ENCODE measurements around the gene PRSS2. TPM values are rescaled to one million over a fixed set of nuclear protein-coding genes. Genes with fewer than 3 reads are reported as not detected.

PRSS2 gene
- total RNA-seq, 1 experiment from 2014 or later: not detected

DNA sequence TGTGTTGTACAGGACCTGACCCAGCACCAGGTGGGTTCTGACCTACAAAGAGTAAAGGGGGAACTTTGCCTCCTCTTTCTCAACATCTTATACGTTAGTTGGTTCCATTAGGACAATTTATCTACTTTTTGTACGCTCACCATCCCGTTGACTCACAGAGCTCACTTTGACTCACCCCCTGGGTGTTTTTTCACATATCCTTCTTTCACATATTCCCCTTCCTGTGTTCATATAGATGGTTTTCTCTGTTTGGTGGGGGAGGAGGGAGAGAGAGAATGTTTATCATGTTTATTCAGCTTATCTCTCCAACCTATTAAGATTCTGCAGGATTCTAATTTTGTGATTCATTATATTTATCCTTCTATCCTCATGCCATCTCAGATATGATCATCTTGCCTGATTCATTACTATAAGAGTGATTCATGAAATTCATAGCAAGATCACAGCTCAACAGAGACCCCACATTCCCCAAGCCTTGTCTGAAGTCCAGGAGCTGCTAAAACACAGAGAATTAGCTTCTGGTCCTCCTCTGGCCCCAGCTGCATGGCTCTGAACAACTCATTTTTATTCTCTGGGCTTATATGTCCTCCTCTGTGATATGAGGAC lies 37.2 kb downstream of the PRSS2 start:
- in situ Hi-C loops (cut with HindIII; ENCODE audit: low pct_unique_long_range_greater_than_20kb, low sequenced_read_pairs): loop anchor here (25.0 kb wide), 1 partner anchor 446 kb away; no protein-coding TSS in a partner anchor

GRCh38 chr7:142808461-142808801 lies 37.7 kb downstream of the PRSS2 start:
- DNase-seq (ENCODE audit: low read depth, low spot score): no peak
- in situ Hi-C loops (cut with HindIII; ENCODE audit: low pct_unique_long_range_greater_than_20kb, low sequenced_read_pairs): loop anchor here (25.0 kb wide), 1 partner anchor 446 kb away; no protein-coding TSS in a partner anchor

More for the DNA sequence above, 37.2 kb downstream of the PRSS2 start:
- no peak for DNase-seq (ENCODE audit: low read depth, low spot score)

GRCh38 chr7:142808802-142809583 lies 38.2 kb downstream of the PRSS2 start:
- DNase-seq (ENCODE audit: low read depth, low spot score): no peak
- in situ Hi-C loops (cut with HindIII; ENCODE audit: low pct_unique_long_range_greater_than_20kb, low sequenced_read_pairs): loop anchor here (25.0 kb wide), 1 partner anchor 447 kb away; no protein-coding TSS in a partner anchor

- no peak for DNase-seq (ENCODE audit: low read depth, low spot score)
- in situ Hi-C loops (cut with HindIII; ENCODE audit: low pct_unique_long_range_greater_than_20kb, low sequenced_read_pairs): loop anchor here (25.0 kb wide), 1 partner anchor 447 kb away; no protein-coding TSS in a partner anchor
These were observed 38.9 kb downstream of the PRSS2 start for GRCh38 chr7:142809671-142810070.

GRCh38 chr7:142811154-142811737 lies 40.5 kb downstream of the PRSS2 start:
- peak; percentile 85 for DNase-seq (ENCODE audit: low read depth, low spot score)
- in situ Hi-C loops (cut with HindIII; ENCODE audit: low pct_unique_long_range_greater_than_20kb, low sequenced_read_pairs): loop anchor here (25.0 kb wide), 1 partner anchor 449 kb away; no protein-coding TSS in a partner anchor

- in situ Hi-C loops (cut with HindIII; ENCODE audit: low pct_unique_long_range_greater_than_20kb, low sequenced_read_pairs): loop anchor here (25.0 kb wide), 1 partner anchor 450 kb away; no protein-coding TSS in a partner anchor
- no peak for DNase-seq (ENCODE audit: low read depth, low spot score)
These were observed 41.9 kb downstream of the PRSS2 start for GRCh38 chr7:142812437-142813215.

DNA sequence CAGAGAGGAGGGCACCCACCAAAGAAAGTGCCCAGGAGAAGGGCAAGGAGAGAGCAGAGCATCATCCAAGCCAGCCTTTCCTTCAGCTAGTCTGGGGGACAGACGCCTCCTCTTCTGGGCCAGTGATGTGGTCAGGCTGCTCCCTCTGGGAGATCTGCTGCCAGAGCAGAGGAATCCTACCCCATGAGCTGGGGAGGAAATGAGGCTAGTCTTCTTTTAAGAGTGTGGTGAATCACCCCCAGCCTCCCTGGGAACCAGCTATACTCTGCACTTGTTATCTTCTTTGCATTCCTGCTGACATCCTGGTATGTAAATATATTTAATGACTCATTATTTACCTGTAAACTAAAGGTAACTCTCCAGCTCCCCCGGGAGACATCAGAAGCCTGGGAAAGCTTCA lies 42.5 kb downstream of the PRSS2 start:
- in situ Hi-C loops (cut with HindIII; ENCODE audit: low pct_unique_long_range_greater_than_20kb, low sequenced_read_pairs): loop anchor here (25.0 kb wide), 1 partner anchor 451 kb away; no protein-coding TSS in a partner anchor
- no peak for DNase-seq (ENCODE audit: low read depth, low spot score)

DNA sequence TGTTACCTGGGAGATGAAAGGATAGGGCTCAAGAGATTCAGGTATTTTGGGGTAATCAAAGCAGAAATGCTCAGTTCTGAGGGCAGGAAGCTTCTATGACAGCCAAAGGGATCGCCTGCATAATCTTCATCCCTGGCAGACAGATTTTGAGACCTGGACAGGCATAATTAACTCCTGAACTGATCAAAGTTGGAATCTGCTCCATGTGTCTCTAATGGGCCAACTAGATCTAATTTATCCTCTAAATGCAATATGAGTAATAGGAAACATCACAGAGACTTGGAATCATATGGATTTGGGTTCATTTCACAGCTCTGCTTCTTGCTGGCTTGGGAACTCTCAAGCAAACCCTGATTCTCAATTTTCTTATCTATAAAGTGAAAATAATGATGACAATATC lies 42.9 kb downstream of the PRSS2 start:
- no peak for DNase-seq (ENCODE audit: low read depth, low spot score)
- in situ Hi-C loops (cut with HindIII; ENCODE audit: low pct_unique_long_range_greater_than_20kb, low sequenced_read_pairs): loop anchor here (25.0 kb wide), 1 partner anchor 451 kb away; no protein-coding TSS in a partner anchor

DNA sequence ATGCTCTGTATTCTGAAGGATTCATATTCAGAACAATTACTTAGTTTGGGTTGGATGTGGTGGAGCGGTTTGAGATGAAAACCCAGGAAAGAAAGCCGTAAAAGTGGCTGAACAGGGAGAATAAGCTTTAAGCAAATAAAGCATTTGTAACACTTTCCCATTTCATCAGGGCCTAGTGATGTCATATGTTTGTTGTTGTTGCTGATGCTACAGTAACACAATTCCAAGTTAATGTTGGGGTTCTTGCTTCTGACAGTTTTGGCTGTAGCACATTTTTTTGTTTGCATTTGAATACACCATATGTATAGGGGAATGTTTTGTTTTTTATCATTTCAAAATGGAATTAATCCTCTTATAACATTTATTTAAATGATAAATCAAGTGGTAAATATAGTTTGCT lies 43.7 kb downstream of the PRSS2 start:
- in situ Hi-C loops (cut with HindIII; ENCODE audit: low pct_unique_long_range_greater_than_20kb, low sequenced_read_pairs): loop anchor here (25.0 kb wide), 1 partner anchor 452 kb away; no protein-coding TSS in a partner anchor
- no peak for DNase-seq (ENCODE audit: low read depth, low spot score)

DNA sequence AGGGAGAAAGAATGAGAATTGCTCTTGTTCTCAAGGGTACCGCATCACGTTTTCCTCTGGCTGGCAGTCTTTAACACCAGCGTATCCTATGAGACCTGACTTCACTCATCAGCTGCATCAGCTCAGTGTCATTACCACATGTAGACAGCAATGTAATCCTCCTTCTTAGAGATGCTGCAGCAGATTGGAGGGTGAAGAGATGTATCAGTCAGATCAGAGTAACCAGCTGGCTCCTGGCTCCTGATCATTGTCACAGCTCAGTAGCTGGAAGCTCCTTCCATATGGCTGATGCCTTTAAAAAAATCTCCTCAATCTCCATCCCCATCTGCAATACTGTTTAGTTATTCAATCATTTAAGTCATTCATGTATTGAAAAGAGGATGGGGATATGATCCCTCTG lies 44.4 kb downstream of the PRSS2 start:
- in situ Hi-C loops (cut with HindIII; ENCODE audit: low pct_unique_long_range_greater_than_20kb, low sequenced_read_pairs): loop anchor here (25.0 kb wide), 1 partner anchor 453 kb away; no protein-coding TSS in a partner anchor
- no peak for DNase-seq (ENCODE audit: low read depth, low spot score)

DNA sequence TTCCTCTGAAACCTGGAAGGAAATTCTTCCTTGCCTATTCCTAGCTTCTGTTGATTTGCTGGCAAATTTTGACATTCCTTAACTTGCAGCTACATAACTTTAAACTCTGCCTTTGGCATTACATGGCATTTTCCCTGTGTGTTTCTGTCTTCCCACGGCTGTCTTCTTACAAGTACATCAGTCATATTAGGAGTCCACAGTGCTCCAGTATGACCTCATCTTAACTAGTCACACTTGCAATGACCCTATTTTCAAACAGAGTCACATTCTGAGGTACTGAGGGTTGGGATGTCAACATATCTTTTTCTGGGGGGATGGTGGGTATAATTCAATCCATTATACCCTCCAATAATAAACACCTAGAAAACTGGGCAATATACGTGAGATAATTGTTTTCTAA lies 46.7 kb downstream of the PRSS2 start:
- no peak for DNase-seq (ENCODE audit: low read depth, low spot score)
- in situ Hi-C loops (cut with HindIII; ENCODE audit: low pct_unique_long_range_greater_than_20kb, low sequenced_read_pairs): loop anchor here (25.0 kb wide), 1 partner anchor 455 kb away; no protein-coding TSS in a partner anchor

DNA sequence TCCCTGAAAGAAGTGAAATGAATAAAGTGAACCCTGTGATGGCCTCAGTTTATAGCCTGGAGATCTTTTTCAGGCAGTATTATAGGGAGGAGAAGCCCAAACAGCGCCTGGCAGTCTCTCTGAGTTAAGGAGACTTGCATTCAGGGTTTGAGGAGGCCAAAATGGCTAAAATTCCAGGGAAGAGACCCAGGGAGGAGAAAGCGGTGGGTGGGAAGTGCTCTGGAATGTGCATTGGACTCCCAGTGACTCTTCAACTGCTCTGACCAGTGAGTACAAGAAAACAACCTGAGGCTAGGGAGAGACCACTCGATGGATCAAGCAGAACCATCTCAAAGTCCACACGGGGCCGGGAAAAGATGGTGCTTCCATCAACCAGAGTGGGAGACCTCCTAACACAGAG lies 48.8 kb downstream of the PRSS2 start:
- DNase-seq (ENCODE audit: low read depth, low spot score): no peak
- in situ Hi-C loops (cut with HindIII; ENCODE audit: low pct_unique_long_range_greater_than_20kb, low sequenced_read_pairs): loop anchor here (25.0 kb wide), 1 partner anchor 457 kb away; no protein-coding TSS in a partner anchor

- in situ Hi-C loops (cut with HindIII; ENCODE audit: low pct_unique_long_range_greater_than_20kb, low sequenced_read_pairs): loop anchor here (25.0 kb wide), 1 partner anchor 460 kb away; no protein-coding TSS in a partner anchor
- no peak for DNase-seq (ENCODE audit: low read depth, low spot score)
These were observed 51.9 kb downstream of the PRSS2 start for GRCh38 chr7:142822714-142823113.

Small RNA genes lying within 50 kb of the gene (small RNA-seq; reads per million reads assigned to genes)
- gene TRBD1 (0 reads per million in 2 experiments), gene TRBJ1-1 (0 reads per million in 2 experiments), gene TRBJ1-2 (0 reads per million in 2 experiments), gene TRBJ1-3 (0 reads per million in 2 experiments), gene TRBJ1-4 (0 reads per million in 2 experiments), gene TRBJ1-5 (0 reads per million in 2 experiments), gene TRBJ1-6 (0 reads per million in 2 experiments), gene TRBJ2-1 (0 reads per million in 2 experiments), gene TRBJ2-2 (0 reads per million in 2 experiments), gene TRBJ2-2P (0 reads per million in 2 experiments), gene TRBJ2-3 (0 reads per million in 2 experiments), gene TRBJ2-4 (0 reads per million in 2 experiments), gene TRBJ2-5 (0 reads per million in 2 experiments), gene TRBJ2-6 (0 reads per million in 2 experiments), gene TRBJ2-7 (0 reads per million in 2 experiments)

Other genes starting within 250 kb of the PRSS2 start
- not detected in 2 replicates for gene PRSS1, start 21.5 kb upstream of the PRSS2 start, total RNA-seq (2014; rRNA removed; shearing (Covaris generic))
- gene EPHB6, start 84.1 kb downstream of the PRSS2 start, total RNA-seq (2014; rRNA removed; shearing (Covaris generic)): 0.48 and 0.59 TPM in 2 replicates
- gene TRPV6, start 114.8 kb downstream of the PRSS2 start, total RNA-seq (2014; rRNA removed; shearing (Covaris generic)): 0.11 TPM in 1 of 2 replicates, not detected in the other
- gene TRPV5, start 162.8 kb downstream of the PRSS2 start, total RNA-seq (2014; rRNA removed; shearing (Covaris generic)): not detected in 2 replicates
- not detected in 2 replicates for gene LLCFC1, start 168.5 kb downstream of the PRSS2 start, total RNA-seq (2014; rRNA removed; shearing (Covaris generic))
- gene KEL, start 191.4 kb downstream of the PRSS2 start, total RNA-seq (2014; rRNA removed; shearing (Covaris generic)): 2.2 TPM in 1 of 2 replicates, not detected in the other

Data from SK-MEL-5 (cell line).